ENCODE measurements around the gene MACROD2.
"Not testable (repeated sequence)": the region's sequence is repeated elsewhere in the genome, so short reads cannot be mapped to it uniquely, and the experiment has no call there.

Gene MACROD2

GRCh38 chr20:14996883-14997672 is 1001.8 kb downstream of the MACROD2 start:
- H3K9me3 ChIP-seq = no peaks in the 10 kb centered on the region
- H3K4me3 ChIP-seq (ENCODE audit: low read depth in 1 of 2, low read length in 1 of 2) = no peak overlapping the region
- TF ChIP-seq CTCF (IDR thresholded peaks at IDR 0.05) = no peak
- H3K4me1 ChIP-seq (ENCODE audit: control insufficient read depth in 1 of 2, insufficient read depth in 1 of 2, low read depth in 1 of 2, low read length in 1 of 2) = no peaks in the 10 kb centered on the region
- no peaks in the 10 kb centered on the region for H3K36me3 ChIP-seq
- no peak overlapping the region for H3K27ac ChIP-seq
- no peaks in the 10 kb centered on the region for H3K27me3 ChIP-seq

GRCh38 chr20:14997791-14998190 is 1002.5 kb downstream of the MACROD2 start:
- no peak for TF ChIP-seq CTCF (IDR thresholded peaks at IDR 0.05)
- Histone ChIP-seq H3K27me3 (no peaks in the 10 kb centered on the region), H3K4me3 (ENCODE audit: low read depth in 1 of 2, low read length in 1 of 2) (no peak overlapping the region), H3K4me1 (ENCODE audit: control insufficient read depth in 1 of 2, insufficient read depth in 1 of 2, low read depth in 1 of 2, low read length in 1 of 2) (no peaks in the 10 kb centered on the region), H3K36me3 (no peaks in the 10 kb centered on the region), H3K9me3 (no peaks in the 10 kb centered on the region), H3K27ac (no peak overlapping the region)

- H3K36me3 ChIP-seq = no peaks in the 10 kb centered on the region
- no peak overlapping the region for H3K27ac ChIP-seq
- H3K4me3 ChIP-seq (ENCODE audit: low read depth in 1 of 2, low read length in 1 of 2) = no peak overlapping the region
- H3K4me1 ChIP-seq (ENCODE audit: control insufficient read depth in 1 of 2, insufficient read depth in 1 of 2, low read depth in 1 of 2, low read length in 1 of 2) = no peaks in the 10 kb centered on the region
- no peak for TF ChIP-seq CTCF (IDR thresholded peaks at IDR 0.05)
- no peaks in the 10 kb centered on the region for H3K27me3 ChIP-seq
- H3K9me3 ChIP-seq = no peaks in the 10 kb centered on the region
Observed at GRCh38 chr20:15005300-15005986, 1010.1 kb downstream of the MACROD2 start.

- H3K27ac ChIP-seq = no peak overlapping the region
- no peak overlapping the region for H3K4me3 ChIP-seq (ENCODE audit: low read depth in 1 of 2, low read length in 1 of 2)
- no peaks in the 10 kb centered on the region for H3K9me3 ChIP-seq
- TF ChIP-seq CTCF (IDR thresholded peaks at IDR 0.05) = no peak
- H3K27me3 ChIP-seq = no peaks in the 10 kb centered on the region
- H3K4me1 ChIP-seq (ENCODE audit: control insufficient read depth in 1 of 2, insufficient read depth in 1 of 2, low read depth in 1 of 2, low read length in 1 of 2) = no peaks in the 10 kb centered on the region
- H3K36me3 ChIP-seq = no peaks in the 10 kb centered on the region
Observed at GRCh38 chr20:15011631-15012030, 1016.3 kb downstream of the MACROD2 start.

- TF ChIP-seq CTCF (IDR thresholded peaks at IDR 0.05) = no peak
- H3K27ac ChIP-seq = no peak overlapping the region
- H3K9me3 ChIP-seq = no peaks in the 10 kb centered on the region
Observed at GRCh38 chr20:15012566-15012965, 1017.2 kb downstream of the MACROD2 start.

GRCh38 chr20:15016875-15017274 is 1021.6 kb downstream of the MACROD2 start:
- H3K36me3 ChIP-seq; H3K4me1 ChIP-seq (ENCODE audit: control insufficient read depth in 1 of 2, insufficient read depth in 1 of 2, low read depth in 1 of 2, low read length in 1 of 2); H3K4me3 ChIP-seq (ENCODE audit: low read depth in 1 of 2, low read length in 1 of 2); H3K27ac ChIP-seq; H3K9me3 ChIP-seq; H3K27me3 ChIP-seq: not testable (repeated sequence)

More at GRCh38 chr20:15012566-15012965, 1017.2 kb downstream of the MACROD2 start:
- Histone ChIP-seq H3K4me1 (ENCODE audit: control insufficient read depth in 1 of 2, insufficient read depth in 1 of 2, low read depth in 1 of 2, low read length in 1 of 2) (no peaks in the 10 kb centered on the region), H3K4me3 (ENCODE audit: low read depth in 1 of 2, low read length in 1 of 2) (no peak overlapping the region), H3K27me3 (no peaks in the 10 kb centered on the region), H3K36me3 (no peaks in the 10 kb centered on the region)
